Measurements from ENCODE around the gene GSK3A. TPM values are rescaled to one million over a fixed set of nuclear protein-coding genes. Genes with fewer than 3 reads are reported as not detected.
A peak's percentile ranks its signal among the peaks of the same experiment; 100 is the strongest.

GSK3A gene
- total RNA-seq, 1 donor from 2014 or later = 68.0 TPM

GRCh38 chr19:42246143-42246921 lies 3.9 kb upstream of the GSK3A start:
- DNase-seq (ENCODE audit: low read depth, low spot score) = no peak
- TF ChIP-seq CTCF (conservative IDR thresholded peaks at IDR 0.05) = peak; percentile 44
- Mint-ChIP-seq H3K4me1 (peaks cover 47% of the 10 kb centered on the region), H3K4me3 (peak overlapping the region; percentile 92), H3K36me3 (ENCODE audit: low read depth) (peaks cover 2% of the 10 kb centered on the region), H3K27me3 (ENCODE audit: low read depth) (peaks cover 16% of the 10 kb centered on the region), H3K27ac (ENCODE audit: unreplicated experiment) (peak overlapping the region; percentile 24), H3K9me3 (no peaks in the 10 kb centered on the region)

DNA sequence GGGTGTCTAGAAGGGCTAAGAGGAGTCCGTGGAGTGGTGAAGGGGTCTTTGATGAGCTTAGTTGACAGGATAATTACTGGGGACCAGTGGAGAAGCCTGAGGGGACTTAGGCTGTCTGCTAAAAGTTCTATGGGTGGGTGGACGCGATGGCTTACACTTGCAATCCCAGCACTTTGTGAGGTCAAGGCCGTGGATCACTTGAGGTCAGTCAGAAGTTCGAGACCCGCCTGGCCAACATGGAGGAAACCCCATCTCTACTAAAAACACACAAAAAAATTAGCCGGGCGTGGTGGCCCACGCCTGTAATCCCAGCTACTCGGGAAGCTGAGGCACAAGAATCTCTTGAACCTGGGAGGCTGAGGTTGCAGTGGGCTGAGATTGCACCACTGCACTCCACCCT lies 2.8 kb upstream of the GSK3A start:
- peak overlapping the region; percentile 92 for H3K4me3 Mint-ChIP-seq
- TF ChIP-seq CTCF (conservative IDR thresholded peaks at IDR 0.05) = no peak
- peaks cover 51% of the 10 kb centered on the region for H3K4me1 Mint-ChIP-seq
- DNase-seq (ENCODE audit: low read depth, low spot score) = no peak
- peaks cover 2% of the 10 kb centered on the region for H3K36me3 Mint-ChIP-seq (ENCODE audit: low read depth)
- peaks cover 16% of the 10 kb centered on the region for H3K27me3 Mint-ChIP-seq (ENCODE audit: low read depth)
- no peaks in the 10 kb centered on the region for H3K9me3 Mint-ChIP-seq
- H3K27ac Mint-ChIP-seq (ENCODE audit: unreplicated experiment) = peak overlapping the region; percentile 99

DNA sequence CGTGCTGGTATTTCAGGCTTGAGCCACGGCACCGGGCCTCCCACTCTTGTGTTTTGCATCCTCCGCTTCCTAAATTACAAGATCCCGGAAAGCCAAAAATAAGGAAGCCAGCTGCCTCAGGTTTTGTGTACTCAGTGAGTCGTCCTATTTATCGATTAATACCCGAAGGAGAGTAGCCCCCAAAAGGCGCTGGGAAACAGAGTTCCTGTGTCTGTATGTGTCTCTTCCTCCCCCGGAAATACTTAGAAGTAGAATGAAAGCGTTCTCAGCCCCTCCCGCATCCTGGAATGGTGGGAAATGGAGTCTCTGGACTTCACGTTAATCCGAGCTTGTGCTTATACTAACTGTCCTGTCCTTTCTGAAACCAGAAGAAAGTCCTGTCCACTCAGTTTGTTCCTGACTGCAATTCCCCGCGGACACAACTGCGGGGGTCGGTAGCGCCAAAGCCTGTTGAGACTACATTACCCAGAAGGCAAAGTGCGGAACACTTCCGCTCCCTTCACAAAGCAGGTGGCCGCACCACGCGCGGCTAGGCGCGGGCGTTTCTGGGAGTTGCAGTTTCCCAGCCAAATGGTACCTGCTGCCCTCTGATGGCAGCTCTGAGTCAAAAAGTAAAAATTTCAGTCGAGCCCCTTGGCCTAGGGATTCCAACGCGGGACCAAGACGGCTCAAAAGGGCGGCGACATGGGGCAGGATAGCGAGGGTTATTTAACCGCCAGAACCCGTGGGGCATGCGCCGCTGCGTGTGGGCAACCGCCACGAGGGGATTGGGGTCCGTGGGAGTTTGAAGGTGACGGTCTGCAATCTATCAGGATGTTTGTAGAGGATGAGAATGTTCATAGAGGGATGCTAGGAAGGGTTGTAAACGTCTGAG lies 2.2 kb upstream of the GSK3A start:
- H3K4me3 Mint-ChIP-seq = peak overlapping the region; percentile 92
- peak; percentile 86 for DNase-seq (ENCODE audit: low read depth, low spot score)
- TF ChIP-seq CTCF (conservative IDR thresholded peaks at IDR 0.05) = peak; percentile 65
- no peaks in the 10 kb centered on the region for H3K9me3 Mint-ChIP-seq
- H3K36me3 Mint-ChIP-seq (ENCODE audit: low read depth) = peaks cover 2% of the 10 kb centered on the region
- H3K27ac Mint-ChIP-seq (ENCODE audit: unreplicated experiment) = peak overlapping the region; percentile 99
- peaks cover 16% of the 10 kb centered on the region for H3K27me3 Mint-ChIP-seq (ENCODE audit: low read depth)
- H3K4me1 Mint-ChIP-seq = peaks cover 54% of the 10 kb centered on the region

DNA sequence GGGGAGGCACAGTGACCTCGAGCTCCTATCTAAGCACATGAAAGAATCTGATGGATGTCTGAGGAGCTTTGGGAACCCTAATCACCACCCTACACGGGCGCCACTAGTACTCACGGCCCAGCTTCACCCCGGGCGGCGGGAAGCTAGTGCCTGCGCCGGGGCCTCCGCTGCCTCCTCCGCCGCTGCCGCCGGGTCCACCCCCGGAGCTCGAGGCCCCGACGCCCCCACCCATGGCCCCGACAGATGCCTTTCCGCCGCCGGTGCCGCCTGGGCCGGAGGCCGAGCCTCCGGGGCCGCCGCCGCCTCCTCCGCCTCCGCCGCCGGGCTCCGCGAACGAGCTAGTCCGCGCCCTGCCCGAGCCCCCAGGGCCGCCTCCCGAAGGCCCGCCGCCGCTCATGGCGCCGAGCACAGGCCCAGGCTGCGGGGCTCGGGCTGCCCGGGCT lies 312 bp downstream of the GSK3A start:
- no peak for DNase-seq (ENCODE audit: low read depth, low spot score)
- Mint-ChIP-seq H3K4me1 (peaks cover 58% of the 10 kb centered on the region), H3K36me3 (ENCODE audit: low read depth) (peaks cover 3% of the 10 kb centered on the region), H3K27ac (ENCODE audit: unreplicated experiment) (peak overlapping the region; percentile 96), H3K27me3 (ENCODE audit: low read depth) (peaks cover 16% of the 10 kb centered on the region), H3K9me3 (no peaks in the 10 kb centered on the region), H3K4me3 (peak overlapping the region; percentile 92)
- no peak for TF ChIP-seq CTCF (conservative IDR thresholded peaks at IDR 0.05)

DNA sequence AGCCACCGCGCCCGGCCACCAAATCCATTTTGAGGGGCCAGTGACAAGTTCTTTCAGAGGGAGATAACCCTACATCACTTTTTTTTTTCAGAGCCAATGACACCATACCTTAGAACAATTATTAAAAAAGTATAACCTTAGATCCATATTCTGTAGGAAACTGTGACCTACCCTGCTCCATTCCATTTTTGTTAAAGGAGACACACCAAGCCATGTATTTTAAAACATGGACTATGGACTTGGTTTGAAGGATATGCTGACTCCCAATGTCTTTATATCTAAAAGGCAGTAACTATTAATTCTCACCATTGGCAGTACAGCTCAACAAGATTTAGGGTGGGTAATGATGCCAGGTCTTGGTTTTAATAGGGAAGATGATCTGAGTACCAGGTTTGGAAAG lies 1.1 kb downstream of the GSK3A start:
- peak overlapping the region; percentile 92 for H3K4me3 Mint-ChIP-seq
- DNase-seq (ENCODE audit: low read depth, low spot score) = no peak
- H3K4me1 Mint-ChIP-seq = peaks cover 54% of the 10 kb centered on the region
- H3K27ac Mint-ChIP-seq (ENCODE audit: unreplicated experiment) = no peak overlapping the region
- H3K36me3 Mint-ChIP-seq (ENCODE audit: low read depth) = peaks cover 7% of the 10 kb centered on the region
- TF ChIP-seq CTCF (conservative IDR thresholded peaks at IDR 0.05) = no peak
- no peaks in the 10 kb centered on the region for H3K9me3 Mint-ChIP-seq
- H3K27me3 Mint-ChIP-seq (ENCODE audit: low read depth) = peaks cover 16% of the 10 kb centered on the region

All from neural crest cell (in vitro differentiated cells).